HG03469 (cell line): Measurements from ENCODE around the gene CAPN13.

ENCODE experiments used
- ATAC-seq: cut with Tn5 transposase; IDR thresholded peaks from one replicate; pipeline ENCODE4 v1.9.1; 2021; ENCODE audit warnings: mild to moderate bottlenecking, moderate library complexity, moderate number of reproducible peaks; ENCODE audit not compliant: unreplicated experiment

Gene CAPN13, protein sequence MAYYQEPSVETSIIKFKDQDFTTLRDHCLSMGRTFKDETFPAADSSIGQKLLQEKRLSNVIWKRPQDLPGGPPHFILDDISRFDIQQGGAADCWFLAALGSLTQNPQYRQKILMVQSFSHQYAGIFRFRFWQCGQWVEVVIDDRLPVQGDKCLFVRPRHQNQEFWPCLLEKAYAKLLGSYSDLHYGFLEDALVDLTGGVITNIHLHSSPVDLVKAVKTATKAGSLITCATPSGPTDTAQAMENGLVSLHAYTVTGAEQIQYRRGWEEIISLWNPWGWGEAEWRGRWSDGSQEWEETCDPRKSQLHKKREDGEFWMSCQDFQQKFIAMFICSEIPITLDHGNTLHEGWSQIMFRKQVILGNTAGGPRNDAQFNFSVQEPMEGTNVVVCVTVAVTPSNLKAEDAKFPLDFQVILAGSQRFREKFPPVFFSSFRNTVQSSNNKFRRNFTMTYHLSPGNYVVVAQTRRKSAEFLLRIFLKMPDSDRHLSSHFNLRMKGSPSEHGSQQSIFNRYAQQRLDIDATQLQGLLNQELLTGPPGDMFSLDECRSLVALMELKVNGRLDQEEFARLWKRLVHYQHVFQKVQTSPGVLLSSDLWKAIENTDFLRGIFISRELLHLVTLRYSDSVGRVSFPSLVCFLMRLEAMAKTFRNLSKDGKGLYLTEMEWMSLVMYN

DNA sequence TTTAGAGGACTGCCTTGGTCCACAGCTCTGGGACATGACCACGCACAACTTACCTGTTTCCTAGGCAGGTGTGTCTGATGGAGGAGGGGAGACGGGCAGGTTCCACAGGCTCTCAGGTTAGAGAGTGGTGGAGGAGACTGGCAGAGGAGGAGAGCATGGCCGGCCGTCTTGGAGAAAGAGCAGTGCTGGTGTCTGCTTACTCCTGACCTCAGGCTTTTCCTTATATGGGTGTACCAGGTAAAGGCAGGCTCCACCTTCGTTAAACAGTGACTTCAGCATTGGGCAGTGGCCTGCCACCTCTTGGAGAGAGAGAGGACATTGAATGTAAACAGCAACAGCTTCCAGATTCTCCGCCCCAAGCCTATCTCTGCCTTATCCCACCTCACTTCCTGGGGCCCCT lies at the start of gene CAPN13:
Gene CAPN13, minus strand, starts transcription at position 198 of the 400 bp plus-strand sequence. CDS start 20,121 bp downstream, outside the sequence.
- no peak for ATAC-seq

DNA sequence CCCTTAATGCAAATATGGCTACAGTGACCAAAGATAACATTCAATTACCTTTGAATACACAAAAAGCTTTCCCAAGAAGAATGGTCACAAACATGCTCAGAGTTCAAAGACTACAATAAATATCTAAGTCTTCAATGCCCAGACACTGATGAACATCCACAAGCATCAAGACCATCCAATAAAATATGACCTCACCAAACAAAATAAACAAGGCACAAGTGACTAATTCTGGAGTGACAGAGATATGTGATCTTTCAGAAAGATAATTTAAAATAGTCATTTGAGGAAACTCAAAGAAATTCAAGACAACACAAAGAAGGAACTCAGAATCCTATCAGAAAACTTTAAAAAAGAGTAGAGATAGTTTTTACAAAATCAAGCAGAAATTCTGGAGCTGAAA lies 40.6 kb upstream of the CAPN13 start:
- ATAC-seq = no peak

DNA sequence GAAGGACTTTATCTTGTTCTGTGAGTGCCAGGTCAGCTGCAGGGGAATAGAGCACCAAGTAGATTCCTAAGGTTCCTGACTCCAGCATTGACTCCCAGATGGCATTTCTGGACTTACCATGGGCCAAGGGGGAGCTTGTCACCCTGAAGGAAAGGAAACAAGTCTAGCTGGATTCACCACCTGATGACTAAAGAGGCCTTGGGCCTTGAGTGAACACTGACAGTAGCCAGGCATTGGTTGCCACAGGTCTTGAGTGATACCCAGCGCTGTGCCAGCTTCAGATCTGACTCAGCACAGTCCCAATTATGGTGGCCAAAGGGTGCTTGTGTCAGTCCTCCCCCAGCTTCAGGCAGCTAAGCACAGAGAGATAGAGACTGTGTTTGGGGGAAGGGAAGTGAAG lies 40.1 kb upstream of the CAPN13 start:
- no peak for ATAC-seq

DNA sequence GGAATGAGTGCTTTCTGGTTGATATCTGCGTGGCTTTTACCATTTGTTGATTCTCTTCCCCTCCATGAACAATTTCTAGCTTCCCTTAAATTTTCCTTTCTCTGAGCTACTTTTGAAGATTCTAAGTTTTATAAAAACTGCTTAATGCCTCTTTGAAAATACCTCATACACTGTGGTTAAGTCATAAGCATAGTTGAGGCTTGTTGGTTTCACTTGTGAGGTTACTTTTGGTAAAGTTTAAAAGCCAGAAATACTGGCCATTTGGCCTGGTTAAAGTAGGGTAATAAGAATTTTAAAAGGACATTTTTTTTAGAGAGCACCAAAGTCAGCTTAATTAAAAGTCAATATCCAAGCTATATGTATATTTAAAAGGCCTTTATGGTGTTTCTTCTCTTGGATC lies 21.3 kb upstream of the CAPN13 start:
- no peak for ATAC-seq

DNA sequence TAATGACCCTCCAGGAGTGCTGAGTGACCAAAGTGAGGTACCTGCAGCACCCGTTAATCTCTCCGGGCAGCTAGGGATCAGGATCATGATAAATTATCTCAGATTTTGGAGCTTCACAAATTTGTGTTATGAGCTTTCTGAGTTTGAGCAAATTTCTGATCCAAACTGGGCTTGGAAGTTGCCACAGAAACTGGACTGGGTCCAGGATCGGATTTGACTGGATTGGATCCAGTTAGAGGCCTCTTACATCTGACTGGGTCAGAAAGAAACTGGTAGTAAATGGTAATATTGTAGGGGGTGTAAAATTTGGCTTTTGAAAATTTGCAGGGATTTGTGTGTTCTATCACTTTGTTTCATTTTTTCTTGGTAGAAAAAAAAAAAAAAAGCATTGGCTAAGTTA lies 19.7 kb upstream of the CAPN13 start:
- no peak for ATAC-seq

DNA sequence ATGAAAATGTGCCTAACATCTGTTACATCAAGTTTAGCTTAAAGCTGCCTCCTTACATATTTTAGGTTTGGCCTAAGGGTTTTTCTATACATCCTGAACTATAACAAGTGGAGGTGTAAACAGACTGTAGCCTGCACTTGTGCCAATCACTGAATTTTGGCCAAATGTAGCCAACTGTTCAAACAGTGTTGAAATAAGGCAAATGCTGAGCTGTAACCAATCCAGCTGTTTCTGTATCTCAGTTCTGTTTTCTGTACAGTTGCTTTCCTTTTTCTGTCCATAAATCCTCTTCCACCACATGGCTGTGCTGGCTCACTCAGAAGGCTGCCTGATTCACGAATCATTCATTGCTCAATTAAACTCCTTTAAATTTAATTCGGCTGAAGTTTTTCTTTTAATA lies 19.2 kb upstream of the CAPN13 start:
- ATAC-seq = no peak

DNA sequence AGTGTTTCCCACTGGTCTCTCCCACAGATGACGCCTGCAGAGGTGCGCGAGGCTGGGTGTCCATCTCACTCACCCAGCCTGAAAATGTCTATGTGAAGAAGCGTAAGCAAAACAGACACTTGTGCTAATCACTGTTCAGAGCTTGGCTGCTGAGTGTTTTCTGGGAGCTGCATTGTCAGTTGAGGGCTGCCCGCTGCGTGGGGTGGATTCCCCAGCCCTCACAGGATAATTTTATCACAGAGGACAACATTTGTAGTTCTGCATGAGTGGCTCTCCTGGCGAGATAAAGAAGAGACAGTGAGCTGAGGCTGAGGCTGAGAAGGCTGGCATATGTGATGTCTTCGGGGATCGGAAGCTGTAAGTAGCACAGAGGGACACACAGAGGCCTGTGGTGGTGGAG lies 16.2 kb upstream of the CAPN13 start:
- ATAC-seq = no peak

DNA sequence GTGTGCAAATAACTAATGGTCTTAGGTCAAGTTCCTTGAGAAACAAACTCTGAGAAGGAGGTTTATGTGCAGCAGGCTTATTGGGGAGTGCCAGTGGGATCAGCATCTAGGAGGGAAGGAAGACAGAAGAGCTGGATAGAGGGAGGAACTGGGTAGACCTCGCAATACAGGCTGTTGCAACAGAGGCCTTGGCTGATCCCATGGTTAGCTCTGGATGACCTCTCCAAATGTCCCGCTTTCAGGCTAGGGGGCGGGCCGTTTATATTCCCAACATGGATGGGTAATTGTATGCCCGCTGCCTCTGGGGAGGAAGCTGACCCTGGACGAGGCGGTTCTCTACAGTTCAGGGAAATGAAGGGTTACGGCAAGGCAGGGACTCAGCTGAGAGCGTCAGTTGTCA lies 14.7 kb upstream of the CAPN13 start:
- ATAC-seq = no peak

DNA sequence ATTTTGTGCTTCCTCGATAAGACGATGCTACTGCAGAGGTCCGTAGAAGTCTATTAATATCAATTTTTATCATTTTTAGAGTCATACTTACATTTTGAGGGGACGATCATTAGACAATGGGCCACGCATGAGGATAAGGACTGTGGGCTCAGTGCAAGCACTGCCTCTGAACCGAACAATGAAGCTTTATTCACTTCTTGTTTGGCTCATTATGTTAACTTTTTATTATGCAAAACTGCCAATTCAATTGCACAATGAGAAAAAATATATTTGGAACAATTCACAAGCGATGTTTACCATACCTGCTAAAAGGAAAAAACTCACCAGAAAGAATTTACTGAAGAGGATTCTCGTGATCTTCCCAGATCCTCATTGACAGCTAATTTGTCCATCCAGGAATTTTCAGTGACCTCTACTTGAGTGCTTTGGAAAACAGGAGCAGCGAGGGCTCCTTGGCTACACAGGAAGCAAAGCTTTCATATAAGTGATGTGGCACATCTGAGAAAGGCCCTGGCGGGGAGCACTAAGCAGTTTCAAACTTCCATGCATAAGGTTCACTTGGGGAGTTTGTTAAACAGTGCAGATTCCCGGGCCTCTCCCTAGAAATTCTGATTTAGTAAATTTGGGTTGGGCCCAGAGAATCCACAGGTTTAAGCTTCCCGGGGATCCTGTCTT lies 13.3 kb upstream of the CAPN13 start:
- no peak for ATAC-seq

DNA sequence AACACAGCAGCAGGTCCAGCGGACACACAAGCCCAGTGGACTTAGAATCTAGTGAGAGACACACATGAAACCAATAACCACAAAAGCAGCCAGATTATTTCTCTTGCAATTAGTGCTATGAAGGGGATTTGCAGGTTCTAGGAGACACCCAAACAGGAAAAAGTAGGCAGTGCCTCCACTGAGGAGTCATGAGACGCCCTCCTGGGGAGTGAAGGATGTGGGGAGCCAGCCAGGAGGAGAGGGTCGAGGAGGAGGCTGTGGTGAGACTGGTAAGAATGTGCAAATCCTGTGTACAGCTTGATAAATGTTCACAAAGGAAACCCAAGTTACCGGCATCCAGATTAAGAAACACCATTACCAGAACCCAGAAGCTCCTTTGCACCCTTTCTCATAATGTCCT lies 2.7 kb upstream of the CAPN13 start:
- ATAC-seq = no peak

DNA sequence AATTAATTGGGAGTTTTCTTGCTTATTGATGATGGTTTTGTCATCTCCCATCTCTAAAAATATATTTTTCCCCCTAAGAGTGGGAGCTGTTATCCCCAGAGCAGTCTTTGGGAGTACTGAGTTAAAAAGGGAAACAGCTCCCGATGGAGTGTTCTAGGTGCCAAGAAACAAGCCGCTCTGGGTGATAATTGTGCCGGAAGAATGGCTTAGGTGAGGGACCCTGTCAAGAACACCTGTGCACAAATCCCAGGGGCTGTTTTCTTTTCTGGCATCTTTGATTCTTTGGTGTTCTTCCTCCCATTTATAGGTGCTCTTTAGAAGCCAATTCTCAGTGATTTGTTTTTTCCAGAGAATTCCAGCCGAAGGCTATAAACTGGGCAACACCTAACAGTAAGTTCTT lies 1.4 kb upstream of the CAPN13 start:
- ATAC-seq = no peak

DNA sequence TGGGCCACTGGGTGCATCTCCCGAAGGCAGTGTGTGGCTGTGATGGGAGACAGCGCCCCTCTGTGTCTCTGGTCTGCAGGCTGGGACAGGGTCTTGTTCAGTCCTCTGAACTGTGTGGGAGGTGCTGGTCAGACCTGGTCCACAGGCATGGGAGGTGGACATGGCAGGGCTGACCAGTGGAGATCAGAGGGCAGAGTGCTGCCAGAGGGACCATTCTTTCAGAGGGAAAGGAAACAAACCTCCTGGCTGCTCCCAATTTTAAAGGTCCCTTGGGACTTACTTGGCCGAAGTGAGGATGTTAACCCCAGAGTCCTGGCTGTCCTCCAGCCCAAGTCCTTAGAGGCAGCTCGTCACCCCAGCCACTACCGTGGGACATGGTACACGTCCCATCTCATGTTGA lies 4.0 kb downstream of the CAPN13 start:
- no peak for ATAC-seq

DNA sequence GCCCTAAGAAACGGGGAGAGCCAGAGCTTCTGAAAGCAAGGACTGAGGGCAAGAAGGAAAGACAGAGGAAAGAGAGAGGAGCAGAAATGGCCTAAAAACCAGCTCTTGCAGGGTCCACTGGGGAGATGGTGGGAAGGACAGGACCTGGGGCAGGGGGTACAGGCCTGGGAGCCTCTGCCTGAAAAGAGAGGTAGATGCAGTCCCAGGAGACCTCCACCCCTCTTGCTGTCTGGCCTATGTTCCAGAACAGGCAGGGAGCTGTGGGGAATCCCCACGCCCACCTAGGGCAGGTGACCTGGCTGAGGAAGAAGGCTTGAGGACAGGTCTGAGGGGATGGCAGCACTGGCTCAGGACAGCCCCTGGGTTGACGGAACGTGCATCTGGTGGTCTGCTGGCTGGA lies 4.6 kb downstream of the CAPN13 start:
- no peak for ATAC-seq

DNA sequence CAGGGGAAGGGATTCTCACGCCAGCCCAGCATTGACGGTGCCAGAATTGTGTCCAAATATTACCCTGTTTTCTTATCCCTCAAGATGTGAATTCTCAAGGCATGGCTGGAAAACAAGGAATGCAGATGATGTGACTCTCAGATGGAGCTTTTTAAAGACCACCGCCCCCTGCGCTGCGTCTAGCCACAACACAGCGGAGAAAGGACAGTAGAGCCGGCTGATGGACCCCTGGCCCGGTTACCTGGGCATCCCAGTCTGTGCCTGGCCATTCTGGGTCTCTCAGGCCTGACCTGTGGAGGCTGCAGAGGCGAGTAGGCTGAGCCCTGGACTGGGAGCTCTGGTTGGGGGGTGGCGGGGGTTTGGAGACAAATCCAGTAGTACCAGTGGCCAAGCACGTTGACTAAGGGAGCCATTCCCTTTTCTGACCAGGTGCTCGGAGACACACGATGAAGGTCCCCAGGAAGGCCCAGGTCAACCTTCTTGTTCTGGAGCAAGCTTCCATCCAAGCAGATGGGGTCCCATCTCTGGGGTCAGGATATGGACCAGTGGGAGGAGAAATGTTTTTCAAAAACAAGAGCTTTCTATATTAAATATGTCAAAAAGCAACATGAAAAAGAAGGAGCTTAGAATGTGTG lies 5.3 kb downstream of the CAPN13 start:
- ATAC-seq = no peak

DNA sequence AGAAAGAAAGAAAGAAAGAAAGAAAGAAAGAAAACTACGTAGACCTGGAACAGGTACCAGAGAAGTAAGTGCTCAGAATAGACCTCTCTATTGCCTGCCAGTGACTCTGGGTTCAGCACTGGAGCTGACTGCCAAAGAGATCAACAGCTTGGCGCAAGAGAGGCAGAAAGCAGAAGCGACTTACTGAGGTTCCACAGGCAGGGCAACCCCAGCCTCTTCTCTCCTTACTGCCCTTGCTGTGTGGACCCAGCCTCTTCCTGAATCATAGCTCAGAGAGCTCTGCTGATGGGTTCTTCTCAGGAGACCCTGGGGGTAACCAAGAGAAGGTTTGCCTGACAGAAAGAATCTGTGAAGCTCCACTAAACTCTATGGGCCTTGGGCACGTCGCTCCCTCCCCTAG lies 7.1 kb downstream of the CAPN13 start:
- no peak for ATAC-seq

DNA sequence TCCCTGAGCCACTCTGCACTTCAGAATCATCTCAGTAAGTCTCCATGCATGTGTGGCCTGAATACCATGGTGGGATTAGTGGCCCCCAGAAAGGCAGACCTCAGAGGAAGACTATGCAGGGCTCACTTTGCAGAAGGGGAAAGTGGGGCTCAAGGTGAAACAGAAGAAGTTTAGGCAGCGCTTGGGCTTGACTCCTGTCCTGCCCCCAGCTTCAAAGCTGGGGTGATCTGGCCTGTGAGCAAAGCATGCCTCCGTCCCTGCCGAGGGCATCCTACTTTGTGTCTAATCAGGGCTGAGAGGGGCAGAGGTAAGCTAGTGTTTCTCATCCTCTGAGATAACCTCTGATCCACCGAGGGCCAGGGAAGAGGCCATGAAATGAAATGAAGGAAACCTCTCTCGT lies 7.9 kb downstream of the CAPN13 start:
- ATAC-seq = no peak

DNA sequence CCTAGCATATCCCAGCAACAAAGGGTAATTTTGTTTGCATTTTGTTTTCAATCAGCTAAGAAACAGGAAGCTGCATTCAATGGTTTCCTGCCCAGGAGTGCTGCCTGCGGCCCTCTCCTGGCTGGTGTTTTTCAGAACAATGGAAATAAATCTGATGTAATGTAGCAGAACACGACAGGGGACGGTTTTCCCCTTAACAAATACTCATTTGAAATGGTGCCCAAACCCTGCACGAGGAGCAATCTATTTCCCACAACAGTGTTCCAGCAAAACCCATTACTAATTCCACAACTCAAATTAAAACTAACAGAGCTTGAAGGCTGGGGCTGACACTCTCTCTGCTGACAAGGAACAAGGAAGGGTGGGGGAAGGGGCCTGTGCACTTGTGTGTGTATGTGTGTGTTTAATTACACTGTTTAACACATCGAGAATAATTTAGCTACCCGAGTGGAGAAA lies 8.7 kb downstream of the CAPN13 start:
- ATAC-seq = no peak

DNA sequence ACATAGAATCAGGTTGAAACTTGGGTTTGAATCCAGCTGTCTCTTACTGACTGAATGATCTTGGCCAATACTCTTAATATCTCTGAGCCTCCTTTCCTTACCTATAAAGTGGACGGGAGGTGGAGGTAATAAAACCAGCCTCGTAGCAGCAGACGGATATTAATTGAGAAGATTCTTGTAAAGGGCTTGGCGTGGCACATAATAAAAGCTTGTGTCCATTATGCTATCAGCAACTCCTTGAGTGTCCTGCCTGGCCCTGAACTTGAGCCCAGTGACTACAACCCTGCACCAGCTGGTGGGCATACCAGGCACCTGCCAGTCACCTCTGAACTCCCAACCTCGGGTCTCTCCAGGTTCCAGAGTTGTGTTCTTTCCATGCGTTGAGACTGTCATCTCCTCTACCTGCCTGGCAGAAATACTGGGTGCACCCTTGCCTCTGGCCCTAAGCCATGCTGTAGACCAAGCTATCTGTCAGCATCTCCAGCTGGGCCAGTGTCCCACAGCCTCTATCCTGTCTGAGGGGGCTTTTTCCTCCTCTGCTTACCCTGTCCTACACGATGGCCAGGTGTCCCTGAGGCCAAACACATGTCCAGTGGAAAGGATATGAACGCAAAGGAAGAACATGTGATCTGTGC lies 9.7 kb downstream of the CAPN13 start:
- ATAC-seq = no peak

DNA sequence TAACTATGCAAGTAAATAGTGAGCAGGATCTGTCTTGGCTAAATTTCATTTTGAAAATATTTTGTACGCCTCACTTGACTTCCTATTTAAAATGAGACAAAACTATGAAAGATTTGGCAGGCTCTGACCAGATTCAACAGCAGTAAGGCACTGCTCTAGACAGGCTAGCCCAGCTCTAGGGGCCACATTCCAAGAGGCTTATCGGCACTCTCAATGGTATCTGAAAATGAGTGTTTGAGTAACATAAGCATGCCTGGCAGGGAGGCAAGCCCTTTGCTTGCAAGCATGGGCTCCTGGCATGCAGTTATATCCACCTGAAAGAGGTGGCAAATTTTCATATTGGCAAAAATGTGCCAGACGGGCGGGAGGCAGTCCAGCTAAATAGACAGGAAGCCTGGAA lies 10.5 kb downstream of the CAPN13 start:
- no peak for ATAC-seq

DNA sequence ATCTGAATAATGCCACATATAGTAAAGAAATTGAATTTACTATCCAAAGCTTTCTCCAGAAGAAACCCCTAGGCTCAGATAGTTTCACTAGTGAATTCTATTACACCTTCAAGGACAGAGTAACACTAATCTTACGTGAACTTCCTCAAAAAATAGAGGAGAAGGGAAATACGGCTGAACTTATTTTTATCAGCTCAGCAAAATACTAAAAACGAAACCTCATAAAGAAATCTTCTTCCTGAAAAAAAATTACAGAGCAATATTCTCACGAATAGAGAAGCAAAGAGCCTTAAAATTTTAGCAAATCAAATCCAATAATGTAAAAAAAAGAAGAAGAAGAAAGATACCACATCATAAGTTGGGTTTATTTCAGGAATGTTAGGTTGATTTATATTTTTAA lies 14.7 kb downstream of the CAPN13 start:
- no peak for ATAC-seq

DNA sequence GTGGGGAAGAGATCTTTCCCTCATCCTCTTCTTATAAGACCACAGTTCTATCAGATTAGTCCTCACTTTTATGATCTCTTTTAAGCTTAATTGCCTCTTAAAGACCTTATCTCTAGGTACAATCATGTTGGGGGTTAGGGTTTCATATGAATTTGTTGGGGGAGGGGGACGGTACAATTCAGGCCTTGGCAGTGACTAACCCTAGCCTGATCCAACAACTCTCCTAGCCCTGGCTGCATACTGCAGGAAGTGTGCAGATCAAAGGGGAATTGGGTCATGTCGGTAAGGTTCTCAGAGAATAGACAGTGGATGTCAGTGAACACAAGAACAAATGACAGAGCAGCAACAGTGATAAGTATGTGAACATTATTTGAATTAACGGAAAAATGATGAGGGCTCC lies 16.4 kb downstream of the CAPN13 start:
- ATAC-seq = no peak
